K562 (cell line): ENCODE measurements around the gene TP53I13. TPM values are rescaled to one million over a fixed set of nuclear protein-coding genes. Genes with fewer than 3 reads are reported as not detected.

ENCODE experiments used
- BRF1 ChIP-seq: IDR thresholded peaks from 3 replicates; pipeline ENCODE4 v1.6.1; 2011; ENCODE audit warnings: borderline replicate concordance, mild to moderate bottlenecking; ENCODE audit not compliant: insufficient read length; ENCODE audit errors: extremely low read depth
- CBFA2T2 ChIP-seq: fragments of 450-650 bp; conservative IDR thresholded peaks from 2 replicates; pipeline ENCODE4 v1.6.1; 2017; ENCODE audit warnings: mild to moderate bottlenecking
- CEBPB ChIP-seq: fragments of 450-650 bp; IDR thresholded peaks from 2 replicates; pipeline ENCODE4 v1.6.1; 2016; ENCODE audit warnings: missing genetic modification characterization, missing compliant biosample characterization
- DIDO1 ChIP-seq: fragments of 450-650 bp; IDR thresholded peaks from 2 replicates; pipeline ENCODE4 v1.6.1; 2016; ENCODE audit warnings: low read depth, missing biosample characterization, missing genetic modification characterization
- FOXJ3 ChIP-seq: sonication (generic); formaldehyde crosslinking; IDR thresholded peaks from 2 replicates; pipeline ENCODE4 v1.4.0; 2020; ENCODE audit warnings: mild to moderate bottlenecking, missing genetic modification reagents
- GABPA ChIP-seq: fragments of 200-800 bp; sonication (Bioruptor generic); conservative IDR thresholded peaks from 2 replicates; pipeline ENCODE4 v1.6.1; 2016; ENCODE audit warnings: low read depth, missing genetic modification characterization, missing compliant biosample characterization
- HNRNPUL1 ChIP-seq: fragments of 200-400 bp; formaldehyde crosslinking; IDR thresholded peaks from 2 replicates; pipeline ENCODE4 v1.6.1; 2017; ENCODE audit warnings: low read length
- HOMEZ ChIP-seq: fragments of 250-450 bp; sonication (Bioruptor Pico); IDR thresholded peaks from 2 replicates; pipeline ENCODE4 v1.4.0; 2020; ENCODE audit warnings: mild to moderate bottlenecking, moderate library complexity
- KLF16 ChIP-seq: IDR thresholded peaks from 2 replicates; pipeline ENCODE4 v1.6.1; 2016; ENCODE audit warnings: antibody characterized with exemption
- KLF6 ChIP-seq: fragments of 250-450 bp; sonication (Bioruptor Pico); IDR thresholded peaks from 2 replicates; pipeline ENCODE4 v1.4.0; 2020; ENCODE audit warnings: mild to moderate bottlenecking, moderate library complexity, borderline replicate concordance
- MEF2A ChIP-seq: IDR thresholded peaks from 2 replicates; pipeline ENCODE4 v1.6.1; 2011; ENCODE audit warnings: low read depth, mild to moderate bottlenecking, low read length, moderate library complexity; ENCODE audit not compliant: control insufficient read depth
- RBM15 ChIP-seq: fragments of 200-400 bp; formaldehyde crosslinking; IDR thresholded peaks from 2 replicates; pipeline ENCODE4 v1.6.1; 2018; ENCODE audit warnings: mild to moderate bottlenecking, low read length, moderate library complexity; ENCODE audit not compliant: insufficient read depth
- SREBF1 ChIP-seq: fragments of 150-350 bp; IDR thresholded peaks from 2 replicates; pipeline ENCODE4 v1.6.1; 2014; ENCODE audit warnings: antibody characterized with exemption, low read depth, low read length, borderline replicate concordance
- THRB ChIP-seq: fragments of 450-650 bp; formaldehyde crosslinking; conservative IDR thresholded peaks from 2 replicates; pipeline ENCODE4 v1.4.0; 2022; ENCODE audit warnings: mild to moderate bottlenecking, missing genetic modification characterization
- TRIM24 ChIP-seq, 2 experiments: fragments of 450-650 bp; IDR thresholded peaks; 2 replicates each; pipeline ENCODE4 v1.6.1; 2016
- U2AF1 ChIP-seq: fragments of 200-400 bp; formaldehyde crosslinking; optimal IDR thresholded peaks from 2 replicates; pipeline ENCODE3; 2017; ENCODE audit warnings: mild to moderate bottlenecking, low read depth, low read length, moderate library complexity
- ZFP1 ChIP-seq: fragments of 450-650 bp; formaldehyde crosslinking; IDR thresholded peaks from 2 replicates; pipeline ENCODE4 v1.4.0; 2020; ENCODE audit warnings: mild to moderate bottlenecking, mixed read lengths
- ZNF24 ChIP-seq: fragments of 450-650 bp; IDR thresholded peaks from 2 replicates; pipeline ENCODE4 v1.6.1; 2016
- ZNF592 ChIP-seq: fragments of 450-650 bp; IDR thresholded peaks from 2 replicates; pipeline ENCODE4 v1.6.1; 2017; ENCODE audit warnings: antibody characterized with exemption, mild to moderate bottlenecking
- ZNF76 ChIP-seq: fragments of 250-450 bp; sonication (Bioruptor Pico); IDR thresholded peaks from 2 replicates; pipeline ENCODE4 v1.4.0; 2020; ENCODE audit warnings: mild to moderate bottlenecking, moderate library complexity, borderline replicate concordance
- ZNF79 ChIP-seq: fragments of 250-450 bp; sonication (Bioruptor Pico); IDR thresholded peaks from 2 replicates; pipeline ENCODE4 v1.4.0; 2020; ENCODE audit warnings: low read depth, mild to moderate bottlenecking, moderate library complexity
- polyA plus RNA-seq, 8 experiments: library from polyadenylated mRNA; depleted of rRNA in 4 of 8; stranded (reverse) in 5 of 8; unstranded in 3 of 8; fragments of >200 nt; fragmentation: Nextera tagmentation in 2 of 8; fragmentation: Illumina TruSeq in 1 of 8; extraction: Ambion mirVana in 2 of 8; extraction: Trizol in 1 of 8; gene quantifications; 2 replicates each; pipeline versions ENCODE4 v1.2.1 to v1.2.3, GENCODE V29; 2011 to 2014; ENCODE audit warnings: inconsistent platforms in 1 of 8, missing spikeins in 1 of 8
- total RNA-seq, 7 experiments: library from RNA; depleted of rRNA in 6 of 7; stranded (reverse); fragments of >200 nt in 6 of 7; fragmentation: Illumina TruSeq in 2 of 7; extraction: Trizol in 2 of 7; gene quantifications; 2 replicates each; pipeline versions ENCODE4 v1.2.1 to v1.2.3, GENCODE V29; 2011 to 2021; ENCODE audit warnings: low replicate concordance in 1 of 7

The TP53I13 gene
- total and polyA plus RNA-seq, 9 of the 15 experiments (the other 6 are each of a cell fraction or from before 2014, with no cell fraction given) = 0.08 to 28.3 (median 9.1) TPM

GRCh38 chr17:29617481-29618271 lies 49.2 kb downstream of the TP53I13 start (continued):
- no peak for TF ChIP-seq U2AF1
- peak in 1 of 2 experiments; percentile 60; a peak in 2 of 4 replicates for TF ChIP-seq TRIM24 (IDR thresholded peaks at IDR 0.05)
- peak; percentile 62; the same call in 1 of the 2 replicates for TF ChIP-seq ZNF592
- TF ChIP-seq HNRNPUL1 = no peak
- TF ChIP-seq KLF16 = peak; percentile 95
- no peak for TF ChIP-seq KLF6 (CRISPR knock-in tag)
- TF ChIP-seq ZNF24 = 0 out of 2 replicates have a peak, but pooled peaks have one; percentile 9
- TF ChIP-seq CEBPB = no peak
- TF ChIP-seq CBFA2T2 = no peak
- TF ChIP-seq ZNF76 (CRISPR knock-in tag) = no peak
- TF ChIP-seq BRF1 = no peak
- no peak for TF ChIP-seq RBM15
- no peak for TF ChIP-seq MEF2A
- TF ChIP-seq ZFP1 (CRISPR knock-in tag) = no peak
- no peak for TF ChIP-seq GABPA (tag)
- no peak for TF ChIP-seq ZNF79 (CRISPR knock-in tag)
- no peak for TF ChIP-seq DIDO1
- no peak for TF ChIP-seq FOXJ3 (CRISPR knock-in tag)
- TF ChIP-seq SREBF1 = no peak
- no peak for TF ChIP-seq THRB (CRISPR knock-in tag)
- no peak for TF ChIP-seq HOMEZ
